Fibroblast of lung (primary cell): ENCODE data around the gene PRSS21.

ENCODE experiments used
- CTCF ChIP-seq, 2 donors: IDR thresholded peaks in 1 of 2; conservative IDR thresholded peaks in 1 of 2; 1 replicate in 1 of 2; 2 replicates in 1 of 2; pipeline ENCODE4 v1.5.1; 2011 to 2012; ENCODE audit warnings: low read length in 2 of 2, control low read depth in 1 of 2, inconsistent platforms in 1 of 2, low read depth in 1 of 2, mild to moderate bottlenecking in 1 of 2
- EZH2 ChIP-seq: IDR thresholded peaks from 2 replicates; pipeline ENCODE4 v1.5.1; 2012; ENCODE audit warnings: low read length, control low read depth, mild to moderate bottlenecking; ENCODE audit errors: missing control alignments

DNA sequence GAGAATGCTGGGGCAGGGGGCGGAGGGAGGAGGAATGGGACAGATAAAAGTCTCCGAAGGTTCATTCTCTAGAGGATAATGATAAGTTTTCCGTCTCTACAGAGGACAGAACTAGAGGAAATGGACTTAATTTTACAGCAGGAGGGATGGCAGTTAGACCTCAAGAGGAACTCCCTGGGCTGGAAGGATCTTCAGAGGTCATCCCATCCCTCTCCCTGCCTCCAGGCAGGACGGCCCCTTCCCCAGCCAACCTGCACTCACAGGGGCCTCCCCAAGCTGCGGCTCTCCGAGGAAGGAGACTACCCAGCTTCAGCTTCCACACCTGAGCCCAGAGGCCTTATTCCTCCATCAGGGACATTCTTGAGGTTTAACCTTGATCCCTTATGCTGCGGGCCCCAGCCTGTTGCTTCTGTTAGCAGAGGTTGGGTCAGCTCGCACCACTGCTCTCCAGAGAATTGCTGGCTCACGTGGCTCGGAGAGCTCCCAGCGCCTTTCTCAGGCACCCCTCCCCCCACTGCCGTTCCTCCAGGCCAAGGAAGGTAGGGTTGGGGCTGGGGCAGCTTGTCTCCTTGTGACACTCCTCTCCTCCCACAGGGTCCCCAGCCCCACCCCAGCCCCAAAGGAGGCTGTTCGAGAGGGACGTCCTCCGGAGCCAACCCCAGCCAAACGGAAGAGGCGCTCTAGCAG, 48.5 kb upstream of the PRSS21 start:
- TF ChIP-seq CTCF (conservative IDR thresholded peaks at IDR 0.05 in 1 of 2, IDR thresholded peaks at IDR 0.05 in 1 of 2; ENCODE audit: low read depth in 1 of 2, low read length in 2 of 2) (no peak), EZH2 (no peak)
